GM18909 (cell line): ENCODE data around the gene KCTD19.
A peak's percentile ranks its signal among the peaks of the same experiment; 100 is the strongest.

Experiments
- ATAC-seq: cut with Tn5 transposase; IDR thresholded peaks from one replicate; pipeline ENCODE4 v1.9.1; 2021; ENCODE audit warnings: mild to moderate bottlenecking; ENCODE audit not compliant: unreplicated experiment, poor library complexity

Gene KCTD19

GRCh38 chr16:67284699-67285646 is 41.6 kb downstream of the KCTD19 start:
- ATAC-seq, result no peak

- no peak for ATAC-seq
Measured at GRCh38 chr16:67283826-67284555, 42.5 kb downstream of the KCTD19 start.

- no peak for ATAC-seq
Measured at GRCh38 chr16:67283039-67283825, 43.3 kb downstream of the KCTD19 start.

GRCh38 chr16:67282447-67282805 is 44.1 kb downstream of the KCTD19 start:
- ATAC-seq, result no peak

- no peak for ATAC-seq
Measured at GRCh38 chr16:67281536-67282446, 44.8 kb downstream of the KCTD19 start.

GRCh38 chr16:67280090-67281015 is 46.2 kb downstream of the KCTD19 start:
- ATAC-seq, result no peak

GRCh38 chr16:67279296-67280089 is 47.0 kb downstream of the KCTD19 start, which contains the start of gene PLEKHG4:
PLEKHG4 (plus strand) TSS chr16:67279532; CDS start chr16:67280045, 513 bp downstream.
- peak; percentile 80 for ATAC-seq

- ATAC-seq, result peak; percentile 43
Measured at GRCh38 chr16:67278773-67279295, 47.7 kb downstream of the KCTD19 start.

- no peak for ATAC-seq
Measured at GRCh38 chr16:67277999-67278772, 48.4 kb downstream of the KCTD19 start.

GRCh38 chr16:67277294-67277998 is 49.1 kb downstream of the KCTD19 start:
- no peak for ATAC-seq

GRCh38 chr16:67275321-67275720 is 51.2 kb downstream of the KCTD19 start:
- no peak for ATAC-seq

GRCh38 chr16:67271446-67271845 is 55.1 kb downstream of the KCTD19 start:
- no peak for ATAC-seq

- ATAC-seq, result no peak
Measured at GRCh38 chr16:67270931-67271338, 55.6 kb downstream of the KCTD19 start.

- ATAC-seq, result no peak
Measured at GRCh38 chr16:67269766-67270165, 56.8 kb downstream of the KCTD19 start.

GRCh38 chr16:67268136-67268579 is 58.4 kb downstream of the KCTD19 start:
- ATAC-seq, result no peak

GRCh38 chr16:67265834-67266233 is 60.7 kb downstream of the KCTD19 start:
- no peak for ATAC-seq
